Measurements from ENCODE around the gene KIF16B. TPM values are rescaled to one million over a fixed set of nuclear protein-coding genes. Genes with fewer than 3 reads are reported as not detected.

Gene KIF16B, protein sequence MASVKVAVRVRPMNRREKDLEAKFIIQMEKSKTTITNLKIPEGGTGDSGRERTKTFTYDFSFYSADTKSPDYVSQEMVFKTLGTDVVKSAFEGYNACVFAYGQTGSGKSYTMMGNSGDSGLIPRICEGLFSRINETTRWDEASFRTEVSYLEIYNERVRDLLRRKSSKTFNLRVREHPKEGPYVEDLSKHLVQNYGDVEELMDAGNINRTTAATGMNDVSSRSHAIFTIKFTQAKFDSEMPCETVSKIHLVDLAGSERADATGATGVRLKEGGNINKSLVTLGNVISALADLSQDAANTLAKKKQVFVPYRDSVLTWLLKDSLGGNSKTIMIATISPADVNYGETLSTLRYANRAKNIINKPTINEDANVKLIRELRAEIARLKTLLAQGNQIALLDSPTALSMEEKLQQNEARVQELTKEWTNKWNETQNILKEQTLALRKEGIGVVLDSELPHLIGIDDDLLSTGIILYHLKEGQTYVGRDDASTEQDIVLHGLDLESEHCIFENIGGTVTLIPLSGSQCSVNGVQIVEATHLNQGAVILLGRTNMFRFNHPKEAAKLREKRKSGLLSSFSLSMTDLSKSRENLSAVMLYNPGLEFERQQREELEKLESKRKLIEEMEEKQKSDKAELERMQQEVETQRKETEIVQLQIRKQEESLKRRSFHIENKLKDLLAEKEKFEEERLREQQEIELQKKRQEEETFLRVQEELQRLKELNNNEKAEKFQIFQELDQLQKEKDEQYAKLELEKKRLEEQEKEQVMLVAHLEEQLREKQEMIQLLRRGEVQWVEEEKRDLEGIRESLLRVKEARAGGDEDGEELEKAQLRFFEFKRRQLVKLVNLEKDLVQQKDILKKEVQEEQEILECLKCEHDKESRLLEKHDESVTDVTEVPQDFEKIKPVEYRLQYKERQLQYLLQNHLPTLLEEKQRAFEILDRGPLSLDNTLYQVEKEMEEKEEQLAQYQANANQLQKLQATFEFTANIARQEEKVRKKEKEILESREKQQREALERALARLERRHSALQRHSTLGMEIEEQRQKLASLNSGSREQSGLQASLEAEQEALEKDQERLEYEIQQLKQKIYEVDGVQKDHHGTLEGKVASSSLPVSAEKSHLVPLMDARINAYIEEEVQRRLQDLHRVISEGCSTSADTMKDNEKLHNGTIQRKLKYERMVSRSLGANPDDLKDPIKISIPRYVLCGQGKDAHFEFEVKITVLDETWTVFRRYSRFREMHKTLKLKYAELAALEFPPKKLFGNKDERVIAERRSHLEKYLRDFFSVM (N-terminal part only)
- 12.1 to 18.0 TPM (median 16.6 TPM) in 5 replicates for total RNA-seq (2022; extraction: Qiagen RNA extraction; ENCODE audit: low read depth)

DNA sequence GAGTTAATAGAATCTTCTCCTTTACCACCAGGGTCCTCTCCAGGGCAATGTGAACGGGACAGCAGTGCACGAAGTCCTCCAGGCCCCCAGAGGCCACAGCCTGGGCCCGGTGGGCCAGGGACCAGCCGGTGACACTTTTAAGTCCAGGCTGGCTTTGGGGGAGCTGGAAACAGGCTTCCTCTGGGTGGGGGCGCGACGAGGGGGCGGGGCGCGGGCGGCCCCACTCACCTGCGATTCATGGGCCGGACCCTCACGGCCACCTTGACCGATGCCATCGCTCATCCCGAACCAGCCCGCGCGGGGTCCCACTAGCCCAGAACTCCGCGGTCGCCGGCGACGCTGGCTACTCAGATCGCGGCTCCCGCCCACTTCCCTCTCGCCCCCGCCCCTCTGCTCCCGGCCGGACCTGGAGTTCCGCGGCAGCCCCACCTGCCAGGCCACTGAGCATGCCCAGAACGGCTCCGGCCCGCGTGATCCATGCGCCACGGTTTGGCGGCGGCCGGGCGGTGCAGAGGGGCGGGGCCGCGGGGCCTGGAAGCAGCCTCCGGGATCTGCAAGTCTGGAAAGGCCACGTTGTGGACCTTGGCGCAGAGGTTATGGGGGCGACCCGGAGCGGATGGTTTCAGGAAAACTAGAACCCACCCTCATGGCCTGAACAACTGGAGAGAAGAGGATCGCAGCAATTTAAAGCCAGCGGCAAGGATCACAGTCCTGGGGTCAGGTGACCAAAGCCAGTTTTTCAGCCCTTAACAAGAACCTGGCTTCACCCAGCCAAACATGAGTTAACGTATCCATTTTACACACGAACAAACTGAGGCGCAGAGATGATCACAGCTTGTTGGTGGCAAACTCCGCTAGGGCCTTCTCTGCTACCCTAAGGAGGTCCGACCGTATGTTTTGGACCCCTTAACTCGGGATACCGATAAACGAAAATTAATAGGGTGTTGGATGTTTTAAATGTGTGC is at the start of gene KIF16B:
Gene KIF16B (minus strand): TSS at position 448 of the 965 bp plus-strand sequence. CDS start 173 bp downstream, at position 275.

Other genes starting within 250 kb of the KIF16B start
- 119 to 143 TPM (median 132 TPM) in 5 replicates for gene SNRPB2, start 156.6 kb upstream of the KIF16B start, total RNA-seq (2022; extraction: Qiagen RNA extraction; ENCODE audit: low read depth)
- not detected in 5 replicates for gene OTOR, start 174.9 kb upstream of the KIF16B start, total RNA-seq (2022; extraction: Qiagen RNA extraction; ENCODE audit: low read depth)